Fibroblast of lung (primary cell): ENCODE measurements around the gene MCTP1. TPM values are rescaled to one million over a fixed set of nuclear protein-coding genes. Genes with fewer than 3 reads are reported as not detected.

Experiments
- DNase-seq, 2 donors: peaks; one replicate each; pipeline versions ENCODE4 v3.0.0 to v3.0.0-alpha.2; 2010; ENCODE audit warnings: low read depth in 2 of 2
- H2AFZ ChIP-seq: 2 replicates; pipeline ENCODE4 v1.5.1; 2012; ENCODE audit warnings: low read length, control low read depth, inconsistent platforms
- H3K27ac ChIP-seq: 2 replicates; pipeline ENCODE4 v1.5.1; 2011; ENCODE audit warnings: low read length, control low read depth; ENCODE audit not compliant: insufficient read depth
- H3K27me3 ChIP-seq: 2 replicates; pipeline ENCODE4 v1.5.1; 2011; ENCODE audit warnings: mild to moderate bottlenecking, low read length; ENCODE audit not compliant: control insufficient read depth, insufficient read depth
- H3K36me3 ChIP-seq: 2 replicates; pipeline ENCODE4 v1.5.1; 2011; ENCODE audit warnings: low read length; ENCODE audit not compliant: control insufficient read depth, insufficient read depth
- H3K4me1 ChIP-seq: 2 replicates; pipeline ENCODE4 v1.5.1; 2011; ENCODE audit warnings: low read length; ENCODE audit not compliant: control insufficient read depth, insufficient read depth; ENCODE audit errors: extremely low read depth
- H3K4me2 ChIP-seq: 2 replicates; pipeline ENCODE4 v1.5.1; 2011; ENCODE audit warnings: low read length, control low read depth; ENCODE audit not compliant: insufficient read depth; ENCODE audit errors: extremely low read depth
- H3K4me3 ChIP-seq, 4 experiments: fragments of 200-600 bp in 1 of 4; sonication (generic) in 1 of 4; replicated peaks in 1 of 4; 2 replicates each; pipeline ENCODE4 v1.5.1; 2011 to 2016; ENCODE audit warnings: low read length in 4 of 4, low read depth in 3 of 4, mild to moderate bottlenecking in 3 of 4, control low read depth in 2 of 4, inconsistent platforms in 1 of 4, mixed read lengths in 1 of 4; ENCODE audit not compliant: insufficient read depth in 1 of 4; ENCODE audit errors: control extremely low read depth in 1 of 4
- H3K79me2 ChIP-seq: 2 replicates; pipeline ENCODE4 v1.5.1; 2012; ENCODE audit warnings: mild to moderate bottlenecking, low read length, inconsistent platforms; ENCODE audit not compliant: control insufficient read depth, insufficient read depth
- H3K9ac ChIP-seq: 2 replicates; pipeline ENCODE4 v1.5.1; 2011; ENCODE audit warnings: mild to moderate bottlenecking, low read length, control low read depth; ENCODE audit not compliant: insufficient read depth
- H3K9me3 ChIP-seq: 2 replicates; pipeline ENCODE4 v1.5.1; 2012; ENCODE audit warnings: low read depth, low read length; ENCODE audit not compliant: control insufficient read depth, insufficient read depth
- H4K20me1 ChIP-seq: 2 replicates; pipeline ENCODE4 v1.5.1; 2011; ENCODE audit warnings: low read length; ENCODE audit not compliant: control insufficient read depth, insufficient read depth; ENCODE audit errors: extremely low read depth
- EZH2 ChIP-seq: IDR thresholded peaks from 2 replicates; pipeline ENCODE4 v1.5.1; 2012; ENCODE audit warnings: low read length, control low read depth, mild to moderate bottlenecking; ENCODE audit errors: missing control alignments
- polyA plus RNA-seq, 2 donors: library from polyadenylated mRNA; depleted of rRNA in 1 of 2; stranded (reverse) in 1 of 2; unstranded in 1 of 2; fragments of >200 nt; gene quantifications; 2 replicates each; pipeline ENCODE4 v1.2.1, GENCODE V29; 2011 to 2012; ENCODE audit warnings: missing spikeins in 1 of 2
- total RNA-seq: library from RNA; depleted of rRNA; stranded (reverse); fragments of >200 nt; gene quantifications from 2 replicates; pipeline ENCODE4 v1.2.1, GENCODE V29; 2014
- TF ChIP-seq, protein P1 (sequence below), 2 donors: IDR thresholded peaks in 1 of 2; conservative IDR thresholded peaks in 1 of 2; 1 replicate in 1 of 2; 2 replicates in 1 of 2; pipeline ENCODE4 v1.5.1; 2011 to 2012; ENCODE audit warnings: low read length in 2 of 2, control low read depth in 1 of 2, inconsistent platforms in 1 of 2, low read depth in 1 of 2, mild to moderate bottlenecking in 1 of 2

Gene MCTP1
- total and polyA plus RNA-seq, 2 donors (not counting 1 experiment from before 2014, with no cell fraction given), result 0.78 to 7.9 TPM

DNA sequence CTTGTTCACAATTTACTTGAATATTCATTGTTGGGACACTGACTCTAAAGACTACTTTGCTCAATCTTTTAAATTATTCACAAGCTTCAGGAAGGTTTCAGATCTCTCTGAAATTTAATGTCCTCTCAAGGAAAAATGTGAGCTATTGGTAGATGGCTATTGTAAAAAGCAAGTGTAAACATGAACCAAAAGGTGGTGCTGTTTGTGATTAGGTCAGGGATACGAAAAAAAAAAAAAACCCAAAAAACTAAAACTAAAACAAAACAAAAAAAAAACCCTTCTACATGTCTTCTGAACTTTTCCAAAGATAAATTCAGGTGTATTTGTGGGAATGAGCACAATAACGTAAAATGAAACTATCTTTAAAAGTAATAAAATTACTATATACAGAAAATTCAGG is 472.7 kb downstream of the MCTP1 start:
- H3K27me3 ChIP-seq, result no peaks in the 10 kb centered on the region
- no peaks in the 10 kb centered on the region for H3K36me3 ChIP-seq
- H3K4me3 ChIP-seq, result no peak overlapping the region
- no peaks in the 10 kb centered on the region for H3K9me3 ChIP-seq
- DNase-seq, result no peak
- H3K4me1 ChIP-seq, result no peaks in the 10 kb centered on the region
- TF ChIP-seq, protein P1, sequence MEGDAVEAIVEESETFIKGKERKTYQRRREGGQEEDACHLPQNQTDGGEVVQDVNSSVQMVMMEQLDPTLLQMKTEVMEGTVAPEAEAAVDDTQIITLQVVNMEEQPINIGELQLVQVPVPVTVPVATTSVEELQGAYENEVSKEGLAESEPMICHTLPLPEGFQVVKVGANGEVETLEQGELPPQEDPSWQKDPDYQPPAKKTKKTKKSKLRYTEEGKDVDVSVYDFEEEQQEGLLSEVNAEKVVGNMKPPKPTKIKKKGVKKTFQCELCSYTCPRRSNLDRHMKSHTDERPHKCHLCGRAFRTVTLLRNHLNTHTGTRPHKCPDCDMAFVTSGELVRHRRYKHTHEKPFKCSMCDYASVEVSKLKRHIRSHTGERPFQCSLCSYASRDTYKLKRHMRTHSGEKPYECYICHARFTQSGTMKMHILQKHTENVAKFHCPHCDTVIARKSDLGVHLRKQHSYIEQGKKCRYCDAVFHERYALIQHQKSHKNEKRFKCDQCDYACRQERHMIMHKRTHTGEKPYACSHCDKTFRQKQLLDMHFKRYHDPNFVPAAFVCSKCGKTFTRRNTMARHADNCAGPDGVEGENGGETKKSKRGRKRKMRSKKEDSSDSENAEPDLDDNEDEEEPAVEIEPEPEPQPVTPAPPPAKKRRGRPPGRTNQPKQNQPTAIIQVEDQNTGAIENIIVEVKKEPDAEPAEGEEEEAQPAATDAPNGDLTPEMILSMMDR (conservative IDR thresholded peaks at IDR 0.05 in 1 of 2, IDR thresholded peaks at IDR 0.05 in 1 of 2; ENCODE audit: low read depth in 1 of 2, low read length in 2 of 2), result no peak
- no peaks in the 10 kb centered on the region for H3K79me2 ChIP-seq
- no peak overlapping the region for H3K27ac ChIP-seq
- no peak overlapping the region for H2AFZ ChIP-seq
- no peak overlapping the region for H3K9ac ChIP-seq
- H4K20me1 ChIP-seq, result no peaks in the 10 kb centered on the region
- no peak overlapping the region for H3K4me2 ChIP-seq

DNA sequence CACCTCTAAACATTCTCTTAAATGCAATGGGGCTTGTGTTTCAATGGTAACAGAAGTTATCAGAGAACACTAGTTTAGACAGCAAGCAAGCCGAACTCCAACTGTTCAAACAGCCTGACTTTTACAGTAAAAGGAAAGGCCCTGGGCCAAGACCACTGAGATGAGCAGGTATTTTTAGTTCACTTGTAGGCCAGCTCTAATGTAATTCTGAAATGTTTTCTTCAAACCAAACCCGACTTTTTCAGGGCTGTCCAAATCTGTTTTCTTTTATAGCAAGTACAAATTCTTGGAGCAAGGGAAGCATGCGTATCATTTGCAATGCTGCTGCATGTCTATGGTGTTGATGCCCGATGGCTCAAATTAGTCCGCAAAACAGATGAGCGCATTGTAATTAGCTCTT is 473.6 kb downstream of the MCTP1 start:
- TF ChIP-seq, protein P1 (conservative IDR thresholded peaks at IDR 0.05 in 1 of 2, IDR thresholded peaks at IDR 0.05 in 1 of 2; ENCODE audit: low read depth in 1 of 2, low read length in 2 of 2), result no peak
- TF ChIP-seq EZH2, result no peak
- DNase-seq, result no peak
- no peaks in the 10 kb centered on the region for H3K79me2 ChIP-seq
- no peak overlapping the region for H3K4me3 ChIP-seq
- no peaks in the 10 kb centered on the region for H4K20me1 ChIP-seq
- no peaks in the 10 kb centered on the region for H3K27me3 ChIP-seq
- no peak overlapping the region for H3K4me2 ChIP-seq
- H3K27ac ChIP-seq, result no peak overlapping the region
- no peaks in the 10 kb centered on the region for H3K9me3 ChIP-seq
- H3K9ac ChIP-seq, result no peak overlapping the region
- H3K4me1 ChIP-seq, result no peaks in the 10 kb centered on the region
- no peaks in the 10 kb centered on the region for H3K36me3 ChIP-seq
- H2AFZ ChIP-seq, result no peak overlapping the region

DNA sequence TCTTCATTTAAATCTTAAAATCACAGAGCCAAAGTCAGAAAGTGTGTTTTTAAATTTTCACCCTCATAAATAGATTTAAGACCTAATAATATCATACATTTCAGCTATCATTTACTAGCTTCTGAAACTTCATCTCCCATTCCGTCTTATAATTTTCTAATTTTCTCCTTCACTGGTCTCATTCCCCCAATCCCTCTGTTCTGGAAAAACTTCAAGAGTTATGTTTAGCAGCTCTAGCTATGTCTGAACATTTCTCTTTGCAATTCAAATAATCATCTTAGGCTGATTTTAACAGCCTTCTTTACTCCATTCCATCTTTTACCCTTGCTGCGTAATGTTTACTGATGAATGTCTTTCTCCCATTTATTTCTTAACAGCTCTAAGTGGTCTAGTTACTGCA is 474.0 kb downstream of the MCTP1 start:
- Histone ChIP-seq H3K27me3 (no peaks in the 10 kb centered on the region), H3K4me1 (no peaks in the 10 kb centered on the region), H3K4me3 (no peak overlapping the region), H4K20me1 (no peaks in the 10 kb centered on the region), H3K9ac (no peak overlapping the region), H3K27ac (no peak overlapping the region), H3K9me3 (no peaks in the 10 kb centered on the region), H3K36me3 (no peaks in the 10 kb centered on the region), H3K4me2 (no peak overlapping the region), H3K79me2 (no peaks in the 10 kb centered on the region), H2AFZ (no peak overlapping the region)
- no peak for DNase-seq
- TF ChIP-seq EZH2, result no peak
- TF ChIP-seq, protein P1 (conservative IDR thresholded peaks at IDR 0.05 in 1 of 2, IDR thresholded peaks at IDR 0.05 in 1 of 2; ENCODE audit: low read depth in 1 of 2, low read length in 2 of 2), result no peak
